ENCODE measurements around the gene CREBZF.
A peak's percentile ranks its signal among the peaks of the same experiment; 100 is the strongest.

CREBZF gene, protein sequence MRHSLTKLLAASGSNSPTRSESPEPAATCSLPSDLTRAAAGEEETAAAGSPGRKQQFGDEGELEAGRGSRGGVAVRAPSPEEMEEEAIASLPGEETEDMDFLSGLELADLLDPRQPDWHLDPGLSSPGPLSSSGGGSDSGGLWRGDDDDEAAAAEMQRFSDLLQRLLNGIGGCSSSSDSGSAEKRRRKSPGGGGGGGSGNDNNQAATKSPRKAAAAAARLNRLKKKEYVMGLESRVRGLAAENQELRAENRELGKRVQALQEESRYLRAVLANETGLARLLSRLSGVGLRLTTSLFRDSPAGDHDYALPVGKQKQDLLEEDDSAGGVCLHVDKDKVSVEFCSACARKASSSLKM

DNA sequence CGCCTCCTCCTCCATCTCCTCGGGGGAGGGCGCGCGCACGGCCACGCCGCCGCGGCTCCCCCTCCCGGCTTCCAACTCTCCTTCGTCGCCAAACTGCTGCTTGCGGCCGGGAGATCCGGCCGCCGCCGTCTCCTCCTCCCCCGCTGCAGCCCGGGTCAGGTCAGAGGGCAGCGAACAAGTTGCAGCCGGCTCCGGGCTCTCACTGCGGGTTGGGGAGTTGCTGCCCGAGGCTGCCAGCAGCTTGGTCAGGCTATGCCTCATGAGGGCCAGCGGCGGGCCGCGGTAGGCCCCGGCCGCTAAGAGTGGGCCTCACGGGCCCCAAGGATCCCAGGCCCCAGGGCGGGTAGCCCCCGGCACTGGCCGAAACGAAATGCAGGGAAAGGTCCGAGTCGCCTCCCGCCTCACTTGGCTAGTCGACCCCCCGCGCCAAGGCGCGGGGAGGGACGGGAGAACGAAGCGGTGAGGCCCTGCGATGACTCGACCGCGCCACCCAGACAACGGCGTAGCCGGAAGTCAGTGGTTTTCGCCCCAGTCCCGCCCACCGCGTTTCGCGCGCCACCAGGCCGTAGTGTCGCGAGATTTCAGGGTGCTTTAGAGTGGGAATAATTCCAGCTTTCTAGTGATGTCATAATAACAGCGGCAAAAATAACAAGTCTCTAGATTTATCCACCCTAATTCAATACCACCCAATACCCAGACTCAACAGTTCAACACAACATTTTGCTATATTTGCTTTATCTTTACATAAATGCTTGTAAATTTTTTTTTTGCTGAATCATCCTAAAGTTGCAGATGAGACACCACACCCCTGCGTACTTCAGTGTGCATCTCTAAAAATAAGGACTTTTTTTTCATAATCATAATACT, at the start of gene CREBZF:
TSS of gene CREBZF (minus strand) at position 515 of the 867 bp plus-strand sequence. CDS start at position 261, 254 bp downstream.
- peak; percentile 93 for DNase-seq

DNA sequence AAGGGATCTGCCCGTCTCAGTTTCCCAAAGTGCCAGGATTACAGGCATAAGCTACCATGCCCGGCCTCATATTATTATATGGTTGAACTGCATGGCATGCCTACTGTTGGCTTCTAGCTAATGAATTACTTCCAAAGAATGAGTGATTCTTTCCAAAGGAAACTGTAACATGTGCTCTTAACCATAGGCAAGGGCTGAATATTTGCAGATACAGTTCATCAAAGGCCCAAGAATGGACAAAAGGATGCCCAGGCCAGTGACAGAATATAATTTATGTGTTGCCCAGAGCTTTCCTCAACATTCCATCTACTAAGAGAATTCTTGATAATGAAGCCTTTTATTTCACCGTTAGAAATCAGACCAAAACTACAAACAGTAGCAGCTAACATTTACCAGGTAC, 48.0 kb upstream of the CREBZF start:
- no peak for DNase-seq

DNA sequence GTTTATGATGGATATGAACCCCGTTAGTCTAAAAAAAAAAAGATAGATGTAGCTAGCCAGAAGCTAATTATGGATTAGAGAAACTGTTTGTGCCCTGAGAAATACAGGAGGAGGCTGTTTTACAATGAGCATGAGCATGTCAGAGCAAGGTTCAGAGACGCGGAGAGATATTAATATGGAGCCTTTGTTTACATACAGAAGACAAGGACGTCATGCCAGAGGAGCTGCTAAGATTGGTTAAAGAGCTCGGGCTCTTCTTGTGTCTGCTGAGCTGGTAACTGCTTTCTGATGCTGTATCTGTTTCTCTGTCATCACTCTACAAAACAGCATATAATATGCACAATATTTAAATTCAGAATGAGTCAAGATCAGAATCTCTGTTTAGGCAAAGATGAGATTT, 46.0 kb upstream of the CREBZF start:
- no peak for DNase-seq

DNA sequence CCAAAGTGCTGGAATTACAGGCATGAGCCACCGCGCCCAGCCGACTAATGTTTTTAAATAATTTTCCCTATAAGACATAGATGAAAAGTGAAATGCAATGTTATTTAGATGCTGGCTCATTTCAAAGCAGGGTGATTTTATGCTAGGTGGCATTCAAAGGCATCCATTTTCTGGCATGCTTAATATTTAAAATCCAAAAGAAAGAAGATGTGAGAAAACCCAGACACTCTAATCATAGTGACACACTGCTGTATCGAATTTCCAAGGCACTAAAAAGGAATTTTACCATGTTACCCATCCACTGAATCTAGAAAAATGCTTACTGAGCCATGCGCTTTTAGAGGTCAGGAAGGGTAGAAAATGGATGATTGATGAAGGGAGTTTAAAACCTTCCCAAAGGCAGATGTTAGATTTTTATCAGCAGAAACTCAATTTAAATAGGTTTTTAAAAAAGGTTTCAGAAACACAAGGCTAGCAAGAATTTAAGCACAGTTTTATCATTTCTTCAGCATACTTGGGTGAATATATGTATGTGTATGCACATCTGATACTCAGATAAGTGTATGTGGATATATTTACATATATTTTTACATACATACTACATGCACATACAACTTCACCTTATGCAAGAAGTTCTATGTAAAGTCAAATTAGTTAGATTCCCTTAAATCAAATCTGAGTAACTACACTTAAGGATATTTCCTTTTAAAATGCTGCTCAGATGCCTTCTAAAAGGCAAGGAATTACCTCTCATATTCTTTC, 45.2 kb upstream of the CREBZF start:
- no peak for DNase-seq

DNA sequence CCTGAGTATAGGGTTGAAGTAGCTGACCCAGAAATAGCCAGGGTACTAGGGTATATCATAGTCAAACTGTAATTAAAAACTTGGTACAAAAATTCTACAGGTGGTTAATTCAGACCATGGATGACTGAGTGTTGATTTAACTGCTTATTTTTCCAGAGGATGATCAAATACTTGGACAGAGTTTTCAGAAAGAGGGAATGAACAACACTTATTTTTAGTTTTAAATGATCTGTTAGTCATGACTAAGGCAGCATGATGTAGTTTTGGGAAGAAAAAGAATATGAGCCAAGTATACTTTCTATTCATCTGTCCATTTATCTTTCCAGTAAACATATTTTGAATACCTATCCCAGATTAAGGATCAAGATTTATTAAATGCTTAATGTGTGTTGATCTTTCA, 40.9 kb upstream of the CREBZF start:
- DNase-seq, result no peak

DNA sequence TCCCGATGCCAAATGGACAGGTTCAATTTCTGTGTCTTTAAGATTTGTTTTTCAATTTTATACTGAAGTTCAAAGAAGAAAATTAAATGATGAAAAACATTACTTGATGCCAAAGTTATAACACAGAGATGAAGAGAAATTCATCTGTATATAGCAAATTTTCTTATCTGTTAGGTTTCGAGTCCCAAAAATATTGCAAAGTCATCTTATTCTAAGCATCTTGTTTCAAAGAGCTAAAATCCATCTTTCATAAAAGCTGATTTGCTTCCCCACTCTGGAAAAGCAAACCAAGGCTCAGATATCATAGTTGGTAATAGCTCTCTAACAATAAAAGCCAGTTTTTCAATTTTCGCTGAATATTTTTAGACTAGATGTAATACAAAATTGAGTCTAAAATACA, 40.0 kb upstream of the CREBZF start:
- no peak for DNase-seq

DNA sequence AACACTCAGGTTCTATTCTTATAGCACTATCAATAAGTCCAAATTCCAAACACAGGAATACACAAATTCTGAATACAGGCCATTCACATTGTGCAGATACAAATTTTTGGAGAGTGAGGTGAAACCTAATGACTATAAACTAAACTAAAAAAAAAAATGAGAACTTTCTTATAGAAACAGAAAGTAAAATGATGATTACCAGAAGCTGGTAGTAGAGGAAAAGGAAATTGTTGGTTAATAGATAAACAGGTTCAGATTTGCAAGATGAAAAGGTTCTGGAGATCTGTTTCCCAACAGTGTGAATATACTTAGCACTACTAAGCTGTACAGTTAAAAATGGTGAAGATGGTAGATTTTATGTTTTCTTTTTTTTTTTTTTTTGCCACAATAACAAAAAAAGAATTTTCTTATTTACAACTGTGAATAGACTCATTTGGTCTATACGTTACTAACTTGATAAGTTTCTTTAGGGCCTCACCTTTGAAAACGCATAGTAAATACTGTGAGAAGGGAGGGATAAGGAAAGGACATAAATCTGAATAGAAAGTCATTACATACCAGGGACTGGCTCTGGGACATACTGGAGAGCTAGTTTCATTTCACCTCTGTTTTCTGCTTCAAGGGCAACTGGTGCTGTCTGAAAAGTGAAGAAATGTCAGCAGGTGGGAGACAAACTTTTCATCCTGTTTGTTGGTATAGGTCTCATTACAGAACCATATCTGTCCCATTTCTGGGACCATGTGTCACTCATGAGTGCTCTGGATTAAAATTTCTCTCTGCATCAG, 35.2 kb upstream of the CREBZF start:
- no peak for DNase-seq

DNA sequence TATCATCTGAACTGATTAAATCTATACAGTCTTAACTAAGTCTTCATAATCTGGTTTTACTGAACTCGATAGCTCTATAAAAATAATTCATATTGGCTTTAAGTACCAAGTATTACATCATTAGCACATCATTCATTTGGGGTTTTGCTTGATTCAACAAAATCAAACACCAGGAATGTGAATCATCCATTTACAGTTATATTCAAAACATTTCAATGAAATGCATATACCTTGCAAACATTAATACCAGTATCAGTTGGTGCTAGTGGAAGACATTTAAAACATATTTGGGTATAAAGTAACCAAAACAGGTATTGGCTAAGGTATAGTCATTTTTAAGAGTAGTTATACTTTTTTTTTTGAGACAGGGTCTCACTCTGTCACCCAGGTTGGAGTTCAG, 33.3 kb upstream of the CREBZF start:
- no peak for DNase-seq

DNA sequence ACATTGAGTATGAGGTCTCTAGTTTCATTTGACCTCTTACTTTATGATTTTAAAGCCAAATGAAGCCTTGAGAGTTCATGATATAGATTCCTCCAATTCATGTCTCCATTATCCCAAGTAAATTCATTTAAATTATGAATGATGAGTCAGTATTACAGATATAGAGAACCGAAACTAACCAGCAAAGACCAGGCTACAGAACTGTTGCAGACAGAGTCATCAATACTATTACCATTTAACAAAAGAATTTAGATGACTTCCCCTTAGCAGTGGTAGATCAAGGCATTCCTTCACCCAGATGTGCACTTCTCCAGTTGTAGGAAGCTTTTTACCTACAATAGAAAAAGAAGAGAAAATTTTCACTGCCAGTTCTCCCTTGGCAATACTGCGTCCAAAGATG, 32.8 kb upstream of the CREBZF start:
- DNase-seq, result no peak

DNA sequence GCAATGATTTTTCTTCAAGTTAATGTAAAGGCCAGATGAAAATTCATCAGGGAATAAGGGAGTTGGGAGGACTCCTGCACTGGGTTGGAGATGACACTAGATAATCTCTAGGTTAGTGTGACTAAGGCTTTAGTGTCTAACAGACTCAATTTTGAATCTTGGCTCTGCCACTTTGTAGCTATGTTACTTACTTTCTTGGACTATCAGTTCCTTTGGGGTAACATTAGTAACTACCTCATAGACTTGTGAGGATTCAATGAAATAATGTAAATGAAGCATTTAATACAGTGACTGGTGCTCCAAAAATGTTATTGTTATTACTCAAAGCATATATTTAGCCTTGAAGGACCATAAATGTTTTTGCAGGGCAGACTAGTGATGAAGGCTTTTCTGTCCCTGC, 30.6 kb upstream of the CREBZF start:
- DNase-seq, result no peak

DNA sequence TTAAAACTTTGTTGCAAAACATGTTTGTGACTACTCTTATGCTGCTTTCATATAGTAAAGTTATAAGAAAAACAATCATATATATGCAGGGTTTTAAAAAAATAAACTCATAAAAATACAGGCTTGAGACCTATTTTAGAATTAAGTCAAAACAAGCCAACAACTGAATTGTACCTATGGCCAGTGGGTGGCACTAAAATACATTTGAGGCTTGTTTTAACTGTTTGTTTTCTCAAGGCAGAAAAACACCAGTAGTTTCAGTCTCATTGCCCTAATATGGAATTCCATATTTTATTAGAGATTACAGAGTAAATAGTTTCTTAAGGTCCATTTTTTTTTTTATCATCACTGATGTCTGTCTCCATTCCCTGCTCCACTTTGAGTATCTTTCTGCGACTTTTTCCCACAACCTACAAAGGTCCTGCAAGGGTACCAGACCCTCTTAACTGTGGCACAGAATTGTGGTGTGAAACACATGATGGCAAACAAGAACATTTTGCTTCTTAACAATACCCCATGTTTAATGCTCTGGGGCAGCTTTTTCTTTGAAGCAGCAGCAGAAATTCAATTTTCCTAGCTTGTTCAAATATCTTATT, 29.6 kb upstream of the CREBZF start:
- peak; percentile 43 for DNase-seq

DNA sequence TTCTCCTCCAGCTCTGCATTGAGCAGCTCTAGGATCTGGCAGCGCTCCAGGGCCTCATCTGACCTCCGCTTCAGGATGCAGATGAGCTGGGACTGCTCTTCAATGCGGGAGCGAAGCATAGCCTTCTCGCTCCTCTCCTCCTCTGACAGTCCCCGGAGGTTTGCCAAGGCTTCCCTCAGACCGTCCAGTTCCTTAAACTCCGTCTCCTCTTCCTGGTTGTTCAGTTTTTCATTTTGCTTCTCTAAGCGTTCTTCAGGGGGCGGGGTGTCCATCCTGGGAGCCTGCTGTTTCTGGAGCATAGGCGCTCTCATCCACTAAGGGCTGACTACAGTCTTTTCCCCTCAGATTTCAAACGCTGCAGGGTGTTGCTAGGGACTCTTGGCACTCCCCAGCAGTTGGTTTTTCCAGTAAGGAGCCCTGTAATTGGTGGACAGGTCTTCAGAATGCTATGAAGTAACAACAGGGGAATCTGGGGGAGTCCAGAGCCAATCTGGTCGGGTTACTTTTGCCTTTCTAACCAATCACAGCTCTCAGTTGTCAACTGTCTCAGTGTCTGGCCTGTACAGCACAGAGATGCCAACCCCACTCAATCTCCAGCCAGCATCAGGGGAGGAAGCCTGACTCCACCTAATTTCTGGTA, 21.0 kb upstream of the CREBZF start, which contains the start of gene CCDC89:
TSS of gene CCDC89 (minus strand) at position 376 of the 640 bp plus-strand sequence. CDS start at position 311, 65 bp downstream.
- no peak for DNase-seq

DNA sequence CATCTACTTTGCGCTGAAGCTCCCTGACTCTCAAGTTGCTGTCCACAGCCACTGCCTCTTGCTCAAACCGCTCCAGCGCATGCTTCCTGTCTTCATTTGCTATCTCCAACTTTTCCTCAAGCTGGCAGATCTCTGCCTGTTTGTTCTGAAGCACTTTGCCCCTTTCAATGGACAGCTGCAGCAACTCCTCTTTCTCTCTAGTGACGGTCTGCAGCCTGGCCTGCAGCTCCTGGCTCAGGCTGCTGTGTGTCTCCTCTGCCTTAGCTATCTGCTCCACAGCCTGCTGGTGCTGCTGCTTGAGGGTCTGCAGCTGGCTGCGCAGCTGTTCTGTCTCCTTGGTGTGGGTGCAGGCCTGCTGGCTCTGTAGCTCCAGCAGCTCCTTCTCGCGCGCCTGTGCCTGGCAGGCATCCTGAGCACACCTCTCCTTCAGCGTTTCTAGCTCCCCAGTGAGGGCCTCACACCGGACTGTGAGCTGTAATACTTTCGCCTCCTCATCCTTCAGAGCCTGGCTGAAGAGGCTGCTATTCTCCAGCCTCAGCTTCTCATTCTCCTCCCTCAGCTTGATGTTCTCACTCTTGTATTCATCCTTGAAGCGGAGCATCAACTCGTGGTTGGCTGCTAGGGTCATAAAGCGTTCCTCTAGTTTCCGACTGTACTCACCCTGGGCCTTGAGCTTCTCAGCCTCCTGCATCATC, 20.3 kb upstream of the CREBZF start:
- DNase-seq, result no peak

DNA sequence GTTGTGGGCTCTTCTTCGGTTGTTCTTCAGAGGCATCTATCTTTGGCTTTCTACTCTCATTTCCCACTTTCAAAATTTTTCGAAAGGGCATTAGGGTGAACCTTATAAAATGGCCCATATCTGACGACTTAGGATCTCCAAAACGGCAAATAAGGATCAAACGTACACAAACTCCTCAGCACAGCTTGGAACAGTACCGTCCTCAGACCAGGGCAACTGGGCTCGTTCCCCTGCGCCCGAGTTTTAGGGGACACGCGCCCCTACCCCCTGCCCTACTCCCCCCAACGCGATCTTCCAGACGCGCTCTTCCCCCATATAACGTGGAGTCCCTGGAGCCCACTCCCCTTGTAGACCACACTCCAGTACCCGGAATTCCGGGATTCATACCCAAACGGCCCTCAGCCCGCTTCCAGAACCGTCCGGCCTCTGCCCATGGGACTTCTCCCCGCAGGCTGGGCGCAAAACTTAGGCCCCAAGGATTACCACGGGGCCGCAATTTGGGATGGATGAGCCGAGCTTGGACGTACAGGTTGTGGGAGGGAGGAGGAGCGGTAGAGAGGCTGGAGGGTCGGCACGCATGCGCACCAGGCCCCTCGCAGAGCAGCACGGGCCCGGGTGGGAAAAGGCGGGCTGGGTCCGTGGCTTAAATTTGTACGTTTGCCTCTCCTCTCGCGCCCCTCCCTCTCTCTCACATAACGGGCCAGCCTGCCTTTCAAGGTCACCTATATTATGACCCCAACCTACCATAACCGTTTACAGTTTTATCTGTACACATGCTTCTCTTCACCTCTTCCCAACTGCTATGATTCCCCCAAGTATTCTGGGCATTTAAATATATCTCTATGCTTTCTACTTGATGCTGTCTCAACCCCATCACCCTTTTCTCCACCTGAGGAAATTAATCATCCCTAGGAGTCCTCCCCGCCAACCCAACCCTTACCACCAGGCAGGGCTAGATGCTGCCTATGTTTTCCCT, 17.7 kb upstream of the CREBZF start:
- DNase-seq, result peak; percentile 74

DNA sequence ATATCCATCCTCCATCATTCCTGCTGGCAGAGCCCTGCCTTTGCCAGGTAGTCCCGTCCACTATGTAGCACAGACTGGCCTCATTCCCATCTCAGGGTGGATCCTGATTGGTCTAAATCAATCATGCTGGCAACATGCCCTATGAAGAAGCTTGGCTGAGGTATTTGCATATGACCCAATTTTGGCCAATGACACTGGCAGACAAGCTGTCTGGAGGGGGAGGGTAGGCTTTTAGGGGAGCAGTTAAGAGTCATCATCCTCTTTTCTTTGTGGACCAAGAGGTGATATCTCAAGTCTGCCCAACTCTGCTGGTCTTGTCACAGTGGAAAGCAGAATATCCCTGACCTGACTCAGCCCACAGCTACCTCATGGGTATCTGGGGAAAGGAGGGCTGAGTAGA, 16.0 kb upstream of the CREBZF start:
- no peak for DNase-seq

DNA sequence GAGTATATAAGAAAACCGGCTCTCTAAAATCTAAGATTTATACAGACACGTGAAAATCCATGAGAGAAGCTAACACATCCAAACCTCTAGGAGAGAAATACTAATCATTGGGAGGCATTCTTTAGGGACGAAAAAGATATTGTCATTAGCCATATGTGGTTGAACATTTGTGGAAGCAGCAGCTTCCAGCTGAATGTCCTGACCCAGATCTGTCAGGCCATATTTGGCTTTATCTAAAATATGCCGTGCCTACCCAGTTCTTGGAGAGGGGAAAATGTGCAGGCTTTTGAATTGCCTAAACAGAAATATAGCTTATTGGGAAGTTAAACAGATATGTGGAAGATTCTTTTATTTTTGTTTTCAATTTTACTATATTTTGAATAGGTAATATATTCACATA, 14.6 kb upstream of the CREBZF start:
- no peak for DNase-seq

DNA sequence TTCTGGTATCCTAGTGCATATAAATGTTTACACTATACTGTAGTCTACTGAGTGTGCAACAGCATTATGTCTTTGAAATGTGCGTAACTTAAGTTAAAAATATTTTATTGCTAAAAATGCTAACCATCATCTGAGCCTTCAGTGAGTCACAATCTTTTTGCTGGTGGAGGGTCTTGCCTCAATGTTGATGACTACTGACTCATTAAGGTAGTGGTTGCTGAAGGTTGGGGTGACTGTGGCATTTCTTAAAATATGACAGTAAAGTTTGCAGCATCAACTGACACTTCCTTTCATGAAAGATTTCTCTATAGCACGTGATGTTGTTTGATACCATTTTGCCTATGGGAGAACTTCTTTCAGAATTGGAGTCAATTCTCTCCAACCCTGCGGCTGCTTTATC, 8.5 kb upstream of the CREBZF start:
- DNase-seq, result no peak

DNA sequence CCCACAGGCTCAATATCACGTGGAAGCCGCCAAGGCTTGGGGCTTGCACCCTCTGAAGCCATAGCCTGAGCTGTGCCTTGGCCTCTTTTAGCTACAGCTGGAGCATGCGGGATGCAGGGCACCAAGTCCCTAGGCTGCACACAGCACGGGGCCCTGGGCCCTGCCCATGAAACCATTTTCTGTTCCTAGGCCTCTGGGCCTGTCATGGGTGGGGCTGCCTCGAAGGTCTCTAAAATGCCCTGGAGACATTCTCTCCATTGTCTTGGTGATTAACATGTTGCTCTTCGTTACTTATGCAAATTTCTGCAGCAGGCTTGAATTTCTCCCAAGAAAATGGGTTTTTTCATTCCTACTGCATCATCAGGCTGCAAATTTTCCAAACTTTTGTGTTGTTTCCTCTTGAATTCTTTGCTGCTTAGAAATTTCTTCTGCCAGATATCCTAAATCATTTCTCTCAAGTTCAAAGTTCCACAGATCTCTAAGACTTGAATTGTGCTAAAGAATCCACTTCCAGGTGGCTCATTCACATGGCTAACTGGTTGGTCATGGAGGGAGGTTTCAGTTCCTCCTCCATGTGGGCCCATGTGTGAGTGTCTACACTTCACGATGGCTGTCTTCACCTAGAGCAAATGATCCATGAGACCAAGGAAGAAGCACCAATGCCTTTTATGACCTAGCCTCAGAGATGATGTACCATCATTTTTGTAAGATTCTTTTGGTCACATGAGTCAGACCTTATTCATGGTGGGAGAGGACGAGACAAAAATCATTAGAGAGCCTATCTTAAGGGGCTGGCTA, 7.4 kb upstream of the CREBZF start:
- DNase-seq, result no peak

Data from CD4-positive, alpha-beta T cell treated with Interleukin-6 for 4 hours (primary cell).